HG03342 (cell line): ENCODE results near the gene SPAG4.

ENCODE experiments used
- ATAC-seq: cut with Tn5 transposase; IDR thresholded peaks from one replicate; pipeline ENCODE4 v1.9.1; 2021; ENCODE audit warnings: mild to moderate bottlenecking, moderate library complexity; ENCODE audit not compliant: unreplicated experiment

The SPAG4 gene

DNA sequence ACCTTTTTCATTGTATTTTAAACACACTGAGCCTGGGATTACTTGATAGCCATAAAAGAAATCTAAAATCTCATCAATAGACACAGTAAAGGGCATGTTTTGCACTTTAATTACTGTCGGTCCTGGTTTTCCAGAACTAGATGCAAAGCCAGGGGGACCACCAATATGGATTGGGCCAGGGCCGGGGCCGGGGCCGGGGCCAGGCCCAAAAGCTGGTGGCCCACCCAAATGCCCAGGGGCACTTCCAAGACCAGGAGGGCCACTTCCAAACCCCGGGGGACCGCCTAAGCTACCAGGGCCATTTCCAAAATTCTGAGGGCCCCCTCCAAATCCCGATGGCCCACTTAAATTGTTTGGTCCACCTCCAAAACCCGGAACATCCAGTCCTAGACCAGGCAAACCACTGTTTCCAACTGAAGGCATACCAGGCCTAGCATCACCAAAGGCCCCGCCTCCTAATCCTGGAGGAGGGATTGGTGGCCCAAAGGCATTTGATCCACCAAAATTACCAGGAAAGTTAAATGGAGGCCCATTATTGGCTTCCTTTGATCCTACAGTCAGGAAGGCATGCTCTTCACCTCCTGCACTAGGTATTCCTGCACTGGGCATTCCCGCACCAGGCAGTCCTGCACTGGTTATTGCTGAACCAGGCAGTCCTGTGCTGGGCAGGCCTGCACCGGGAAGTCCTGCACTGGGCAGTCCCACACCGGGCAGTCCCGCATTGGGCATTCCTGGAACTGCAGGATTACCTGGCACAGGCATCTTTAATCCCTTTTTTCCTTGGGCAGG, 37.2 kb downstream of the SPAG4 start:
- ATAC-seq = no peak

DNA sequence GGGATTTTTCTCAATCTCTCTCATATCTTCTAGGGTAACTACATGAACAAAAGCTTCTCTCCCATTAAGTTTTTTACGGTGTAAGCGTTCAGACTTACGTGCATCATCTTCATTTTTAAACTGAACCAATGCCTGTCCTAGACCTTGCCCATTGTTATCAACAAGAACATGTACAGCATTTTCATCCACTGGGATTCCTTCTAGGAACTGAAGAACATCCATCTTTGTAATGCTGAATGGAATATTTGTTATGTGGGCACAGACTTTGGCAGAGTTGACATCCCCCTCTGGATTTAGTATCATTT, 37.8 kb downstream of the SPAG4 start:
- ATAC-seq = no peak

DNA sequence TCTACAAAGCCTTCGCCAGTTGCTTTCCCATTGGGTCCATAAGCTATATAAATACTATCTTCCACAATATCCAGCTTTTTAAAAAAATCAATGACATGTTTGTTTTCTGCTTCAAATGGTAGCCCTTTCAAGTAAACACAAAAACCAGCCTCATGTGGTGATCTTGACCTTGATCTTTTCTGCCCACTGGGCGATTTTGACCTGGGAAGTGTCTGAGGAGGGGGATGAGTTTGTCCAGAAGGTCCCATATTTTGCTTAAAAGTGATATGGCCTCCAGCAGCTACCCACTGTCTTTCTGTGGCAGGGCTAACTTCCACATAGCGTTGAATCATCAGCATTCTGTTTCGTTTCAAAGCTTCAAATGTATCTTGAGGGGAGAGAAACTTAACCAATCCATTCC, 38.3 kb downstream of the SPAG4 start:
- ATAC-seq = no peak

DNA sequence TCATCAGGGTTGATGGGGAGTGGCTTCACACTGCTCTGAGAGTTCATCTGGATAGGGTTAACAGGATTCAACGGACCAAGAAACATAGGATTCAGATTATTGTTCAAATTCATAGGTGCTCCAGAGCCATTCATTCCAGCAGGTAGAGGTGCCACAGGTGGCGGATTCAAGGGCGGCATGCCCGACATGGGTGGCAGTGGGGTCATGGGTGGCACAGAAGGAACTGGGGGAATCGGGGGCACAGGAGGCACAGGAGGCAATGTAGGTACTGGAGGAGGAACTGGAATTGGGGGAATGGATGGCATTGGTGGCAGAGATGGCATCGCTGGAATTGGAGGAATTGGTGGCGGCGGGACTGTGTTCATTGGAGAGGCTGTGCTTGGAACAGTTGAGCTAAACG, 38.8 kb downstream of the SPAG4 start:
- no peak for ATAC-seq

DNA sequence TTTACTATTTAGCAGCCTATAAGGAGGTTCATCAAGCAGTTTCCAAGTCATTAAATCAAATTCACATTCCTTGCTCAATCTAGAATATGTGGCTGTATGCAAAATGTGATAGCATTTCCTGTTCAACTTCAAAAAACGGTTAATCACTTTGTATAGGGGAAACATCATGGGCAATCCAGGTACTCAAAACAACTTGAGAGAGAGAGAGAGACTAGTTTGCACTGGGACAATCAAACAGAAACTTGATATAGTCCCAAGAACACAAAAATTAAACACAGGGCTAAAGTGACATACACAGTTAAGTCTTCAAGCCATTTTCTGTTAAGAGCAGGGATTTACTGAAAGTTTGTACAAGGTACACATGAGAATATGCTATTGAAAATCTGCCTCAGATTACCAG, 41.6 kb downstream of the SPAG4 start:
- no peak for ATAC-seq

DNA sequence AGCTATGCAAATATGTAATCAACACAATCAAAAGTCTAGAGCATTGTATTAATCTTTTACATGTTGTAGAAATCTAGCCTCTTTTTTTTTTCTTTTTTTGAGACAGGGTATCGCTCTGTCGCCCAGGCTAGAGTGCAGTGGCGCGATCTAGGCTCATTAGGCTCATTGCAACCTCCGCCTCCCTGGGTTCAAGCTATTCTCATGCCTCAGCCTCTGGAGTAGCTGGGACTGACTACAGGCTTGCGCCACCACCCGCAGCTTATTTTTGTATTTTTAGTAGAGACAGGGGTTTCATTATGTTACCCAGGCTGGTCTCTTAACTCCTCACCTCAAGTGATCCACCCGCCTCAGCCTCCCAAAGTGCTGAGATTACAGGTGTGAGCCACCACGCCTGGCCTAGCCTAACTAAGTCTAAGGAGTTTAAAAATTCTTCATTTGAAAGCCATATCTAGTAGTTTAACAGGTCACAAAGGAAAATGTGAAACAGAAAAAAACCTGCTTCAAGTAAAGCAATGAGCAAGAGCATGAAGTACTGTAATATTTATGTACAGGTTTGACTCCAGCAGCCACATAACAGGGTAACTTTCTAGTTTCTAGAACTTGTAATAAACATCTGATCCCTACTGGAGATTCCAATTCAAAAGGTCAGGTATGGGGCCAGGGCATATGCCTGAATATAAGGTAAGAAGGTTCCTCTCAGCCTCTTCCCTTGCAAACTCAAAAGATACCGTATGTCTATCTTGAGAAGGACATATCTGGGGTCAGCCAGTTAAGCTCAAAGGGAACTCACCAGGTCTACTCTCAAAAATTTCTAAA, 44.7 kb downstream of the SPAG4 start:
- ATAC-seq = no peak

DNA sequence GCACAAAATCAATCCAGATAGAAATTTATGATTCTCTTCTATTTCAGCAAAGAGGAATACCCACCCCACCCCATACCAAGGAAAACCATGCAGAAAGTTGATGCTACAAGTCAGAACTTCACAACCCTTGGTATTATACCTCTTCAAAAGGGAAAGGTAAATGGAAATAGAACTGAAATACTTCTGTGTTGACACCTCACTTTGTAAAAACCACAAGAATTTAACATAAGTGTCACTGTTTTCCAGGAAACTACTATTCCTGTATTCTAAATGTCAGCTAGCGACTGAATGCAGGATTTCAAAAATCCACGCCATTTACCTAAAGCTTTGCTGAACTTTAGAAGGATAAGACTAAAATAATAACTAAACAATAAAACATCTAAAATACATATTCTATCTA, 45.4 kb downstream of the SPAG4 start:
- ATAC-seq = no peak

DNA sequence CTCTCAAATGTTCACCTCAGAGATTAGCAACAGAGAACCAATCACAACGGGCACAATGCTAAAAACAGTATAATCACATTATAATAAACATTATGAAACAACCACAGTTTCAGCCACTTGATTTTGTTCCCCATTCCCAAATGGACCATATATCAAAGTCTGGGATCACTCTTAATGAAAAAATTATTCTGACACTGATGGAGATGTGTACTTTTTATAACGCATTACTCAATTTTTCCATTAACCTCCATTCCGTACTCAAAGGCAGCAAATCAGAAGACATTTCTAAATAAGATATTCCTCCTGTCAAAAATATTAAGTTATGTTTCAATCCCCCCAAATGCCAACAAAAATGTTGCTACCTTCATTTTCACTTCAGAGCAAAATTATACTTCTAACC, 46.3 kb downstream of the SPAG4 start:
- no peak for ATAC-seq

DNA sequence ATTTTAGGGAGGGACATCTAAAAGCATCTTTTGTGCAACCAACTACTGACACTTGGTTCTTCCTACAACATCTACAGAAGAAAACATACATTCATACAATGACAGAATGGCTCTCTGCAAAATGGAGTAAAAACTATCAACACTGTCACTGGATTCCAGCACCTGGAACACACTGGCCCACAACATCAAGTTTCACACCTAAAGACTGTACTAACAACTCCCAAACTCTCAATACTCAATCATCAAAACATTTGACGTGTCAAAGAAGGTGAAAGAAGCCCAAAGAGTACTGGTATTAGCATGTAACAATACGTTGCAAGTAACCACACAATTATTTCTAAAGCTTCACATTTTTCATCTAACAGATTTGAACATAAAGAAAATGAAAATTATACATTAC, 46.9 kb downstream of the SPAG4 start:
- ATAC-seq = no peak

DNA sequence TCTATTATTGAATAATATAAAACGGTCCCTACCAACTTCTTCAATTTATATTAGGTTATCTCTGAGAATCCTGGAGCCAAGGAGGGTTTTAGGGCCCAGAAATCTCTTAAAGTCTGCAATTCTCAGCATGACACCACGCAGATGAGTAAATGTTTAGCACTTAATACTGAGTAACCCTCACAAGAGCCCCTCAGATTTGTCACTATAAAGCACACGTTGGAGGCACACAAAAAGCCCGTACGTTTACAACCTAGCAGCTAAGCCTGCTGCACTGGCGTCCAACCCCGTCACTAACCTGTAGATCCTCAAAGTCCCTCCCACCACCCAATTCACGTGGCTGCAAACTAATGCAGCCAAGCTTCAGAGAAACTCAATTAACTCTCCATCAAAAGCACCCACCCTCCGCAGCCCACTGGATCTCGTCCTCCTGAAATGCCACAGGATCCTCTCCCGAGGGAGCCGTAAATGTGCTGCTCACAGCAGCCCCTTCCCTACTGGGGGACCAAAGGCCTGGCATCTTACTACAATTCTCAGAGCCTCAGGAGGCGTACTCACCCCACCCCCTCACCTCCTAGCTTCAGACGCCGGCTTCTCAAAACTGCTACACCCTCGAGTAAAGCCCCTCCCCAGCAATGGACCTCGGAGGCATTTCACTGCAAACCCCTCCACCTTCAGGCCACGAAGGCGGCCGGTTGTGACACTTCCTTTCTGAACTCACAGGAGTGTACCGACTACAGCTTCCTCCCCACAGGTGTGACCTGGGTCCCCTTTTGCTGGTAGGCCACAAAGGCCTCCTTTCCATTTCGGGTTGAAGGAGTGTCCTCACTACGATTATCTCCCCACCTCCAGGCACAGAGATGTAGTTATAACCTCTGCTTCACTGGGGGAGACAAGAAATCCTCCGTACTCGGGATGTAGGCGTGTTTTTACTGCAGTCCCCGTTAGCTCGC, 48.2 kb downstream of the SPAG4 start:
- peak; percentile 25 for ATAC-seq

DNA sequence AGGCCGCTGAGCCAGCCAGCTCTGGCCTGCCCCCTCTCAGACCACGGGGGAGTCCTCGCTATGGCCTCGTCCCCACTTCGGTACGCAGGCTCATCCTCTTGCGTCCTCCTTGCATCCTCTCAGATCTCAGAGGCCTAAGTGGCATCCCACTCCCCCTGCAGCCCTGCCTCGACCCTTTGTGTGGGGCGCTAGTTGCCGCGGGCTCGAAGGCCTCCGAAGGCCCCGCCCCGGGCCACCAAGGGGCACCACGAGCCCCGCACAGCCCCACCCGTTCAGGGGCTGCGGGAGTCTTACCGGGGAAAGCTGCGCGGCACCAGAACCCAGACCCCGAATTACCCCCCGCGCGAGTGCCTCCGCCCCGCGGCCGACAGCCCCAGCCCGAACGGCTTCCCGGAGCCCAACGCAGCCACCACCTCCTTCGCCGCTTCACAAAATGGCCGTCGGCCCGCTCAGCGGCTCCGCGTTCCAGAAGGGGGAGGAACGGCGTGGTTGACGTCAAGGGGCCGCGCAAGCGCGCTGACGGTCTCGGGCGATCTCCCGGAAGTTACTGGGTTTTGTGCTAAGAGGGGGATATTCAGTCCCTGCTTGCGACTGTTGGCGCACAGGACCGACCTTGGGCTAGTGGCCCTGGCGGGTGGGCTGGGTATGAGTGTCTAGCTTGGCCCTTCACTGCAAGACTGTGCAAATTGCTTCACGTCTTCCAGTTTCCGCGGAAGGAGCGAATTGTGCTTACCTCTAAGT, 49.0 kb downstream of the SPAG4 start, which contains the start of the genes CPNE1 and RBM12:
Gene CPNE1, minus strand, starts transcription at position 435 of the 741 bp plus-strand sequence. CDS start 31,977 bp downstream, outside the sequence.
Gene RBM12, minus strand, starts transcription at position 435 of the 741 bp plus-strand sequence. CDS start 9,578 bp downstream, outside the sequence.
- peak; percentile 74 for ATAC-seq

DNA sequence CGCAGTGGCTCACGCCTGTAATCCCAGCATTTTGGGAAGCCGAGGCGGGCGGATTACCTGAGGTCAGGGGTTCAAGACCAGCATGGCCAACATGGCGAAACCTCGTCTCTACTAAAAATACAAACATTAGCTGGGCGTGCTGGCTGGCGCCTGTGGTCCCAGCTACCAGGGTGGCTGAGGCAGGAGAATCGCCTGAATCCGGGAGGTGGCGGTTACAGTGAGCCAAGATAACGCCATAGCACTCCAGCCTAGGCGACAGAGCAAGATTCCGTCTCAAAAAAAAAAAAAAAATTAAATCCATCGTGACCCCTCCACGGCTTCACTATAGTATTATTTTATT, 50.3 kb downstream of the SPAG4 start:
- no peak for ATAC-seq

DNA sequence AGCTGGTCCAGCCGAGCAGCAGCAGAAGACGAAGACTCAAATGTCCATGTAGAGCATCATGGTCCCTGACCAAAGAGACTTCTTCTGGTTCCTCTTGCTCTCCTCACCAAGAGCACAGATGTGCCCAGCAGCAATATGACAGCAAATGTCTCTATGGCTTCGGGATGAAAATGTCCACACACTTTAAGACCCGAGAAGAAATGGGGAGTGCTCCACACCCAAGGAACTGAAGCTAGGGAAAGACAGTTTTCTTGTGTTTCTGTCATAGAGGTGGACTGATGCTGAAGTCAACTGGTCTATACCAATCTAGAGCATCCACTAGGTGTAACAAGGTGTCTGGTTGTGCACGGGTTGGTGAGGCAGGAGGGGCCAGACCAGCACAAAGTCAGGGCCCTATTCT, 53.6 kb downstream of the SPAG4 start:
- ATAC-seq = no peak

DNA sequence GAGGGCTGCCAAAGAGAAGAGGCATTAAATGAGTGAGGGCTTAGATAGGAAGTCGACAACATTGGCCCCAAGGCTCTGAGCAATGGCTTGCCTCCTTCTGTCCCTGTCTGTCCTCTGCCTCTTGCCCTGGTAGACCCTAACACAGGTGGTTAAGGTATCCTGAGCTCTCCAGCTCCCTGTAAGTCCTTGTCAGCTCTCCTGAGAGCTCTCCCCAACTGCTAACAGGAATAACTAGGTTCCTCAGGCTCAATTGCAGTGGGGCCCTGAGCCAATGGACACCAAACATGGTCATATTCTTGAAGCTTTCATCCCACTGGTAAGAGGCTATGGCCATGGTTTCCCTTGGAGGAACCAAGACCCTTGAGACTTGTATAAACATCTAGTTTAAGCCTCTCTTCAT, 54.1 kb downstream of the SPAG4 start:
- no peak for ATAC-seq
